WTC11 (cell line): ENCODE data around the gene FADS6. TPM values are rescaled to one million over a fixed set of nuclear protein-coding genes. Genes with fewer than 3 reads are reported as not detected.

ENCODE experiments used
- AR ChIP-seq: fragments of 250-450 bp; sonication (Bioruptor Pico); IDR thresholded peaks from 2 replicates; pipeline ENCODE4 v1.9.0; 2021; ENCODE audit warnings: mild to moderate bottlenecking
- ATF1 ChIP-seq: sonication (generic); formaldehyde crosslinking; IDR thresholded peaks from 2 replicates; pipeline ENCODE4 v1.8.1; 2023; ENCODE audit warnings: mild to moderate bottlenecking, moderate library complexity, missing genetic modification reagents
- ATF3 ChIP-seq: sonication (generic); formaldehyde crosslinking; conservative IDR thresholded peaks from 2 replicates; pipeline ENCODE4 v1.8.1; 2022; ENCODE audit warnings: mild to moderate bottlenecking, missing genetic modification reagents
- ATF6 ChIP-seq: sonication (generic); formaldehyde crosslinking; IDR thresholded peaks from 2 replicates; pipeline ENCODE4 v1.8.1; 2023; ENCODE audit warnings: mild to moderate bottlenecking, missing genetic modification reagents
- CREM ChIP-seq: sonication (generic); formaldehyde crosslinking; IDR thresholded peaks from 2 replicates; pipeline ENCODE4 v1.8.1; 2022; ENCODE audit warnings: mild to moderate bottlenecking, missing genetic modification reagents, moderate library complexity
- E2F1 ChIP-seq: sonication (generic); formaldehyde crosslinking; IDR thresholded peaks from 2 replicates; pipeline ENCODE4 v1.8.0; 2022; ENCODE audit warnings: mild to moderate bottlenecking, missing genetic modification reagents
- EMX1 ChIP-seq: fragments of 250-450 bp; sonication (Bioruptor Pico); IDR thresholded peaks from 2 replicates; pipeline ENCODE4 v1.8.0; 2021; ENCODE audit warnings: mild to moderate bottlenecking
- FOXJ3 ChIP-seq: sonication (generic); formaldehyde crosslinking; IDR thresholded peaks from 2 replicates; pipeline ENCODE4 v1.9.0; 2021; ENCODE audit warnings: missing genetic modification reagents, mild to moderate bottlenecking, borderline replicate concordance
- HMGA2 ChIP-seq: fragments of 250-450 bp; sonication (Bioruptor Pico); IDR thresholded peaks from 2 replicates; pipeline ENCODE4 v1.4.0; 2021; ENCODE audit warnings: mild to moderate bottlenecking, moderate library complexity
- IRF1 ChIP-seq: sonication (generic); formaldehyde crosslinking; IDR thresholded peaks from 2 replicates; pipeline ENCODE4 v1.8.0; 2023; ENCODE audit warnings: missing genetic modification reagents
- IRF2 ChIP-seq: sonication (generic); formaldehyde crosslinking; IDR thresholded peaks from 2 replicates; pipeline ENCODE4 v1.8.0; 2022; ENCODE audit warnings: low read depth, missing genetic modification reagents, borderline replicate concordance
- MXD4 ChIP-seq: fragments of 250-450 bp; sonication (Bioruptor Pico); IDR thresholded peaks from 2 replicates; pipeline ENCODE4 v1.8.0; 2021; ENCODE audit warnings: mild to moderate bottlenecking, moderate library complexity, borderline replicate concordance
- MYBL2 ChIP-seq: sonication (generic); formaldehyde crosslinking; IDR thresholded peaks from 2 replicates; pipeline ENCODE4 v1.8.1; 2023; ENCODE audit warnings: mild to moderate bottlenecking, moderate library complexity, missing genetic modification reagents
- NFYB ChIP-seq: sonication (generic); formaldehyde crosslinking; conservative IDR thresholded peaks from 2 replicates; pipeline ENCODE4 v1.8.0; 2022; ENCODE audit warnings: low read depth, missing genetic modification reagents
- NR1H2 ChIP-seq: sonication (generic); formaldehyde crosslinking; IDR thresholded peaks from 2 replicates; pipeline ENCODE4 v1.9.0; 2021; ENCODE audit warnings: mild to moderate bottlenecking, moderate library complexity, missing genetic modification reagents
- SMAD3 ChIP-seq: sonication (generic); formaldehyde crosslinking; IDR thresholded peaks from 2 replicates; pipeline ENCODE4 v1.8.0; 2022; ENCODE audit warnings: missing genetic modification reagents, mild to moderate bottlenecking, borderline replicate concordance
- SP1 ChIP-seq: sonication (generic); formaldehyde crosslinking; conservative IDR thresholded peaks from 2 replicates; pipeline ENCODE4 v1.8.1; 2022; ENCODE audit warnings: missing genetic modification reagents
- TCF7 ChIP-seq: sonication (generic); formaldehyde crosslinking; IDR thresholded peaks from 2 replicates; pipeline ENCODE4 v1.8.0; 2022; ENCODE audit warnings: mild to moderate bottlenecking, low read depth, missing genetic modification reagents, moderate library complexity
- TEAD4 ChIP-seq: sonication (generic); formaldehyde crosslinking; IDR thresholded peaks from 2 replicates; pipeline ENCODE4 v1.8.0; 2022; ENCODE audit warnings: mild to moderate bottlenecking, missing genetic modification reagents
- ZNF396 ChIP-seq: fragments of 250-450 bp; sonication (Bioruptor Pico); IDR thresholded peaks from 2 replicates; pipeline ENCODE4 v1.8.0; 2021; ENCODE audit warnings: mild to moderate bottlenecking, moderate library complexity, borderline replicate concordance
- ZNF423 ChIP-seq: fragments of 250-450 bp; sonication (Bioruptor Pico); IDR thresholded peaks from 2 replicates; pipeline ENCODE4 v2.1.2; 2022; ENCODE audit warnings: mild to moderate bottlenecking, moderate library complexity
- total RNA-seq: library from RNA; stranded (reverse); gene quantifications from 3 replicates; pipeline ENCODE4 v1.2.3, GENCODE V29; 2021
- TF ChIP-seq, protein P1 (sequence below): sonication (generic); formaldehyde crosslinking; IDR thresholded peaks from 2 replicates; pipeline ENCODE4 v1.8.1; 2023; ENCODE audit warnings: mild to moderate bottlenecking, missing genetic modification reagents, moderate library complexity
- TF ChIP-seq, protein P2 (sequence below): sonication (generic); formaldehyde crosslinking; IDR thresholded peaks from 2 replicates; pipeline ENCODE4 v1.8.1; 2023; ENCODE audit warnings: mild to moderate bottlenecking, missing genetic modification reagents, moderate library complexity
- TF ChIP-seq, protein P3 (sequence below): sonication (generic); formaldehyde crosslinking; IDR thresholded peaks from 2 replicates; pipeline ENCODE4 v1.8.1; 2022; ENCODE audit warnings: missing genetic modification reagents, borderline replicate concordance

Gene FADS6
- total RNA-seq, 1 experiment from 2014 or later: 1.2 TPM

- TF ChIP-seq NFYB (peak; percentile 46), TCF7 (CRISPR knock-in tag) (peak; percentile 91; the same call in 1 of the 2 replicates), FOXJ3 (CRISPR knock-in tag) (no peak), EMX1 (CRISPR knock-in tag) (no peak), MYBL2 (CRISPR knock-in tag) (peak; percentile 96), CREM (peak; percentile 88), SMAD3 (peak; percentile 96), NR1H2 (CRISPR knock-in tag) (no peak), SP1 (0 out of 2 replicates have a peak, but pooled peaks have one; percentile 30), ZNF396 (CRISPR knock-in tag) (no peak), ATF6 (CRISPR knock-in tag) (no peak), MXD4 (no peak), TEAD4 (CRISPR knock-in tag) (peak; percentile 95), AR (CRISPR knock-in tag) (no peak), IRF2 (no peak), ZNF423 (no peak), HMGA2 (CRISPR knock-in tag) (no peak), ATF1 (CRISPR knock-in tag) (peak; percentile 86; the same call in 1 of the 2 replicates), IRF1 (CRISPR knock-in tag) (peak; percentile 95), ATF3 (peak; percentile 71; the same call in 1 of the 2 replicates), E2F1 (CRISPR knock-in tag) (peak; percentile 95)
- TF ChIP-seq, protein P1, sequence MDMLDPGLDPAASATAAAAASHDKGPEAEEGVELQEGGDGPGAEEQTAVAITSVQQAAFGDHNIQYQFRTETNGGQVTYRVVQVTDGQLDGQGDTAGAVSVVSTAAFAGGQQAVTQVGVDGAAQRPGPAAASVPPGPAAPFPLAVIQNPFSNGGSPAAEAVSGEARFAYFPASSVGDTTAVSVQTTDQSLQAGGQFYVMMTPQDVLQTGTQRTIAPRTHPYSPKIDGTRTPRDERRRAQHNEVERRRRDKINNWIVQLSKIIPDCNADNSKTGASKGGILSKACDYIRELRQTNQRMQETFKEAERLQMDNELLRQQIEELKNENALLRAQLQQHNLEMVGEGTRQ (CRISPR knock-in tag): peak; percentile 72
- TF ChIP-seq, protein P2, sequence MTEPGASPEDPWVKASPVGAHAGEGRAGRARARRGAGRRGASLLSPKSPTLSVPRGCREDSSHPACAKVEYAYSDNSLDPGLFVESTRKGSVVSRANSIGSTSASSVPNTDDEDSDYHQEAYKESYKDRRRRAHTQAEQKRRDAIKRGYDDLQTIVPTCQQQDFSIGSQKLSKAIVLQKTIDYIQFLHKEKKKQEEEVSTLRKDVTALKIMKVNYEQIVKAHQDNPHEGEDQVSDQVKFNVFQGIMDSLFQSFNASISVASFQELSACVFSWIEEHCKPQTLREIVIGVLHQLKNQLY (CRISPR knock-in tag): peak; percentile 72
- TF ChIP-seq, protein P3, sequence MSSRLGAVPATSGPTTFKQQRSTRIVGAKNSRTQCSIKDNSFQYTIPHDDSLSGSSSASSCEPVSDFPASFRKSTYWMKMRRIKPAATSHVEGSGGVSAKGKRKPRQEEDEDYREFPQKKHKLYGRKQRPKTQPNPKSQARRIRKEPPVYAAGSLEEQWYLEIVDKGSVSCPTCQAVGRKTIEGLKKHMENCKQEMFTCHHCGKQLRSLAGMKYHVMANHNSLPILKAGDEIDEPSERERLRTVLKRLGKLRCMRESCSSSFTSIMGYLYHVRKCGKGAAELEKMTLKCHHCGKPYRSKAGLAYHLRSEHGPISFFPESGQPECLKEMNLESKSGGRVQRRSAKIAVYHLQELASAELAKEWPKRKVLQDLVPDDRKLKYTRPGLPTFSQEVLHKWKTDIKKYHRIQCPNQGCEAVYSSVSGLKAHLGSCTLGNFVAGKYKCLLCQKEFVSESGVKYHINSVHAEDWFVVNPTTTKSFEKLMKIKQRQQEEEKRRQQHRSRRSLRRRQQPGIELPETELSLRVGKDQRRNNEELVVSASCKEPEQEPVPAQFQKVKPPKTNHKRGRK (CRISPR knock-in tag): no peak
These were observed 41.0 kb downstream of the FADS6 start (continued) for GRCh38 chr17:74852237-74853047.
